ELR (cell line): ENCODE data around the gene CBLB.
A peak's percentile ranks its signal among the peaks of the same experiment; 100 is the strongest.

Source experiments
- DNase-seq: peaks from one replicate; pipeline ENCODE4 v3.0.0-alpha.2; 2015; ENCODE audit warnings: low read depth

Gene CBLB

DNA sequence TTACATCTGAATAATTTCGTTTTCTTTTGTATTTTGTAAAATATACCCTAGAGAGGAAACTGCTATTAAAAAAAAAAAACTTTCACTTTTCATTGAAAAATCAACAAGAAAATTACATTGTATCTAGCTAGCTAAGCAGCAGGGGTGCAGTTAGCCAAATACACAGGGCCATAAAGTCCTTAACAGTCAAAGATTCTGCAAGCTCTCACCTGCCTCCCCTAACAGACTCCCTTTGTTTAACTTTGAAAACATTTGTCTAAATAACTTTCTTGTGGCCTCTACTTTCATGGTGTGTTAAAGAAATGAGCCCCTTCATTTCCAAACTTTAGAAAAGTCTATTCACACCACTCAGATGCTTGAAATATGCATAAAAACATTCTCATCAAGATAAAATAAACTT is 23.3 kb downstream of the CBLB start:
- DNase-seq, result no peak

DNA sequence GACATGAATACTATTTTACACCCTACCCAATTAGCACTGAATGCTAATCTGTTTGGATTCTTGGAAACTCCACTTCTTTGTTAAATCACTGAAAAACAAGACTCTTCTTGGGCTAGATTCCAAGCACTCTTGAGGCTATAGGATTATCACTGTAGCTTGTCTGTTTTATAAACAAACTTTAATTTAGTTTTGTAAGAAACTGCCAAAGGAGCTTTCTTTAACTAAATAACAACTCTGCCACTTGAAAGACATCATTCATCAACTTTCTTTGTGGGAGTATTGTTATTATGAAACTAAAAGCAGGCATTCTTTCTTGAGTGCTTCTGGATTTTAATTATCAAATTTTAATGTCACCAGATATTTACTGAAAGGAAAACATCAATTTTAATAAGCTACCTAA is 24.1 kb downstream of the CBLB start:
- DNase-seq, result no peak

DNA sequence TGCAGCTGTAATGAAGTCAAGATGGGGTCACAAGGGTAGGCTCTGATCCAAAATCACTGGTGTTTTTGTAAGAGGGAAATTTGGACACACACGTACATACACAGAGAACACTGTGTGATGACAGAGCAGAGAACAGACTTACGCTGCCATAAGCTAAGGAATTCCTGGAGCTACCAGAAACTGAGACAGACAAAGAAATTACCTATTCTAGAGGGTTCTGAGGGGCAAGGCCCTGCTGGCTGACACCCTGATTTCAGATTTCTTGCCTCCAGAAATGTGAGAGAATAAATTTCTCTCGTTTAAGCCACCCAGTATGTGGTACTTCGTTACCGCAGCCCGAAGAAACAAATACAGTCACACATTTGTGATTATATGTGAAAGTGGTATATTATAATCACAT is 24.8 kb downstream of the CBLB start:
- DNase-seq, result no peak

DNA sequence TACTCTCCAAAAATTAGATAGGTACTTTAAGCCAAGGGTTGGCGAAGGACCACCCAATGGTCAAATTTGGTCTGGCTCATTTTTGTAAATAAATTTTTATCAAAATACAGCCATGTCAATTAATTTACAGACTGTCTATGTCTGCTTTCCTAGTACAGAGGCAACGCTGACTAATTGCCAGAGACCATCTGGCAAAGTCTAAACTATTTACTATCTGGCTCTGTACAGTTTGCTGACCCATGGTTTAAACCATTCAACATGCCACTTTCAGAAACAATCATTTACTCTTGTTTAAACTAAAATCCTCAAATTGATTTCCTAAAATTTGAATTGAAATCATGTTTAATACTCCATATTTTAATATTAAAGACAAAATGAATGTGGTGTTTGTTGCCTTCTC is 25.9 kb downstream of the CBLB start:
- DNase-seq, result no peak

DNA sequence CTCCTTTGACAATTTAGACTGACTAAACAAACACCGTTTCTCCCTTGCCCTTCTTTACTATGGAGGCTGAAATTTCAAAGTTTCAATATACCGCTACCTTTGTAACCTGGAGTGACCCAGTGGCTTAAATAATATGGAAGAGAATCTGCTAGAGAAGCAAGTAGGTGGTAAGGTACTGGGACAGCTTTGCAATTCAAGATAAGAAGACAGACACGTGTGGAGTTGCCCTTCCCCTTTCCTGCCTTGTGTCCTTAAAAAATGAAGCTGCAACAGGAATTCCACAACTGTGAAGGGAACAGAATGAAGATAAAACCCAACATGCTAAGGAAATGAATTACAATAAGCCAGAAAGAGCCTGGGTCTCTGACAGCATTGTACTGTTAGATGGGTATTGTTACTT is 26.4 kb downstream of the CBLB start:
- DNase-seq, result no peak

DNA sequence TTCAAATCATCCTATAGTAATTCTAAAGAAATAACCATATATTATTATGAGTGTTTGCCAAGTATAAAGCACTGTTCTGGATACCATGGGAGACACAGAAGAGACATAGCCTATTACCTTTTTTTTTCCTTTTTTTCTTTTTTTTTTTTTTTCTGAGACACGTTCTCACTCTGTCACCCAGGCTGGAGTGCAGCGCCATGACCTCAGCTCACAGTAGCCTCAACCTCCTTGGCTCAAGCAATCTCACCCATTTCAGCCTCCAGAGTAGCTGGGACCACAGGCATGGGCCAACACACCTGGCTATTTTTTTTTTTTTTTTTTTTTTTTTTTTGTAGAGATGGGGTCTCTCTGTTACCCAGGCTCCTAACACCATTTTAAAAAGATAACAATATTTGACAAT is 30.9 kb downstream of the CBLB start:
- DNase-seq, result no peak

DNA sequence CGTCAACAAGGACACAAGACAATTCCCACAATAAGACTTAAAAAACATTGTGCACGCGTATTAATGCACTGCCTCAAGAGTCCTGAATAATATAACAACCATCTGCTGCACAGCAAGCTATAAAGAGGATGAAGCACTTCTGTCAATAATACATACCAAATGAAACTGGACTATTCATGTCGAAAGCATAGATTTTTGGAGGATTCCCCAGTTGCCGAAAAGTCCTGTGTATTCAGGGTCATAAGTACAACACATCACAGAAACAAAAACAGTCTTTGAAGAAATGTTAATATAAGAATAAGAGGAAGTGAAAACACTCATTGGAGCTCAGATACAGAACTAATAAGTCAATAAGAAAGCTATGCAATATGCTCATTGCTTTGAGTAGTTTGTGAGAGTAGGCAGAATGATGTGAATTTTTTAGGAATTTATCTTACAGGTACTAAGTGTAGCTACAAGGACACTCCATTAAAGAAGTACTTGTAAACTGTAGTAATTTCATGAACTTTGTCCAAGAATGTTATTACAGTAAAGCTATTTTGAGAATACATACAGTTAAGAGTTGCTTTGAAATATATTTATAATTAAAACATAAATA is 31.6 kb downstream of the CBLB start:
- no peak for DNase-seq

DNA sequence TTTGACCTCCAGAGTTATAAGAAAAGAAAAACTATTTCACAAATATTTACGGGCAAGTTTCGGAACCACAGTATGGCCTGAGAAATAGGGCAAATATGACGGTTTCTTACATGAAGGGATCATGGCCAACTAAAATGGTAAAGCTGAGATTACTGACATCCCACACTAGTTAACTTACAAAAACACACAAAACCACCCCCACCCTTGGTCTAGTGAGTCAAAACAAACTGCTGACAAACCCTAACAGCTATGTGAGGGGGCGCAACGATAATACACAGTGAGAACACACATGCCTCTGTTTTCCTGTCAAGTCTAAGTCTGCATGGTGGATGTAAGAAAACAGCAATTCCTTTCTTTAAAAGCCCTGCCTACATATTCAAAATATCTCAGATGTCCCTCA is 32.3 kb downstream of the CBLB start:
- DNase-seq, result peak; percentile 64

DNA sequence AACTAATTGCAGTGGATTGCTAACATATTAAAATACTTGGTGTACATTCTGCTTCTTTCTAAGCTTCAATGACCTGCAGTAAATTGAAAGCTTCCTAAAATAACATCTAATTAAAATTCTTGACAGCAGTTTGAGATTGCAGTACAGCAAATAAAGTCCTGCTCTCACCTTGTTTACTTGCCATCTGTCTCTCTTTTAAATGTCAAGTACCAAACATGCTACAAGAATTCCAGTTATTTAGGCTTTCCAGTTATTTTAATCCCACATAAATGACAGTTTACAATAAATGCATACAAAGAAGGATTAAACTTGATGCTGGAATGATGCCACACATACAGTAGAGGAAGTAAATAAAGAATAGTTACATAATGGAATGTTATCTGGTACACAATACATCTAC is 33.2 kb downstream of the CBLB start:
- no peak for DNase-seq

DNA sequence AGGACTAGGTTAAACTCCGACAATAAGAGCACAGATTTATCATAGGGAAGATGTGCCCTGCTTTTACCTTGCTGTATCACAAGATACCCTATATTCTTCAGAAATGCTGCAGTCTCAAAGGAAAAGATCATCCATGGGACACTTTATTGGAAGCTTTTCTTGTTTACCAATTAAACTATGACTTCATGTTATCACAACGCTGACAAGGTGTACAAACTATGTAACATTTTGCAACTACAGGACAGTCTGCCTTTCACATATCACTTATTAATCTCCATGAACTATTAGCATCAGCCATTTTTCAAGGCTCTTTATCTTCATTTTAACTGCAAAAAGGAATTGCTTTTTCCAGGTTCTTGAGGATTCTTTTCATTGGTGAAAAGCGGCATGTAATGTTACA is 34.0 kb downstream of the CBLB start:
- DNase-seq, result no peak

DNA sequence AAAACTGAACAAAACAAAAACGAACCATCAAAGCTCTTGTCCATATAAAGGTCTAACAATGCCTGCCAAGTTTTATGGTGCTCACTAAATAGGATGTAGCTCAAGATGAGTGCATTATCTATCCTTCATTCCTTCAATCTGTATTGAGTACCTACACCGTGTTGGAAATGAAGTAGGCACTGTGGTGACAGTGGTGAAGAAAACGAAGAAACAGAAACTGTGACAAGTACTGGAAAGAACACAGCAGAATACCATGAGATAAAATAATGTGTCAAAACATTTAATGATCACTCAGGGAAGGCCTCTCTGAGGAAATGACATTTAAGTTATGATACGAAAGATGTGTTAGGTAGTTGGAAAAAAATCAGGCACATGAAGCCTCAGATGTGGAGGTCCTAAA is 36.2 kb downstream of the CBLB start:
- no peak for DNase-seq

DNA sequence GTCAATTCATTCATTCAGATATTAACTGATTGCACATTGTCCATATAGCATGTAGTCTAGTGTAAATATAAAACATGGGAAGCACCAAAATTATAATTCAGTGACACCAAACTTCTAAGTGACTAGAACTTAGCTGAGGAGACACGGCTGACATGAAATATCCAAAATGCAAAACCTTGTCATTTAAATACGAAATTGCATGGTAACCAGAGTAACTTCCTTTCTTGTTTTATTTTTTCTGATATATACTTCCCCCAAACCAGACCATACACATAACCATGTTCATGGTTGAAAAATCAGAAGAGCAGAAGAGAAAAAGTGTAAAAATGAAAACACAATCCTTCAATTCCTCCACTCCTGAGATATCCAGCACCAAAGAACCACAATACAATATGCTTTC is 38.0 kb downstream of the CBLB start:
- DNase-seq, result no peak

DNA sequence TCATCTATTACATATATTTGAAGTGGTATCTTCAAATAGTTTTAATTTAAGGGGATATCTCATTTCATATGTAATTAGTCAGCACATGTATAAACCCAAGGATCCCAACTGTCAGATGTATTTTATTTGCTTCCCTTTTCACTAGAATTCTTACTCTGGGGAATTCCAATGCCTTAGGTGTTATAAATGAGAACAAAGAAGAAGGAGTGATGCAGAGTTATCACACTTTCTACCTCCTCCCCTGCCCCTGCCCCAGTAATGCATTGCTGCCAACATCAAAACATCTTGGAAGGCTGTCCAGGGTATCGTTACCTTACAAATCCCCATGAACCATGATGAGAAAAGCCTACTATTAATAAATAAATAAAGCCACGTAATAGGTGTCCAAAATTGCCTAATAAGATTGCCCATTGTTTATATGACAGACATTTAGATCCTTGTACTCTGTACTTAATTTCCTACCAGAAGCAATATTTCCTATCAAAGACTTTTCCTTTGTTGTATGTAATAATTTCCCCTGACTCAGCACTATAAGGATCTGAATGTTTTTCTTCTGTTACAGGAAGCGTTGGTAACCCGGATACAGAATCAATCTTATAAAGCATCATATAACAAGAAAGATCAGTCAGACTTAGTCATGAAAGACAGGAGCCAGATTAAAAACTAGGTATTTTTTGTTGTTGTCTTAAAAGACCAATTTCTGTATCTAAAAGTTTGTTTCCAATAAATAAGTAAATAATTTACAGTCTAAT is 38.8 kb downstream of the CBLB start:
- DNase-seq, result peak; percentile 43

DNA sequence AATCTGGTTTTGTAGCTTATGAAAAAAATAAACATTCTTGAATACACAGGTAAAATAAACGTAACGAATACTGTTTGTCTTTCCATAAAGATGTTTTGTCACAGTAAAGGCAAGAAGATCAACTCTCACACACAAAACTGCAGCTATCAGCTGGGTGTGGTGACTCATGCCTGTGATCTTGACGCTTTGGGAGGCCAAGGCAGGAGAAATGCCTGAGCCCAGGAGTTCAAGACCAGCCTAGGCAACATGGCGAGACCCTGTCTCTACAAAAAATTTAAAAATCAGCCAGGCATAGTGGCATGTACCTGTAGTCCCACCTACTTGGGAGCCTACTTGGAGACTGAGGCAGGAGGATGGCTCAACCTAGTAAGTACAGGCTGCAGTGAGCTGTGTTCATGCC is 39.6 kb downstream of the CBLB start:
- no peak for DNase-seq

DNA sequence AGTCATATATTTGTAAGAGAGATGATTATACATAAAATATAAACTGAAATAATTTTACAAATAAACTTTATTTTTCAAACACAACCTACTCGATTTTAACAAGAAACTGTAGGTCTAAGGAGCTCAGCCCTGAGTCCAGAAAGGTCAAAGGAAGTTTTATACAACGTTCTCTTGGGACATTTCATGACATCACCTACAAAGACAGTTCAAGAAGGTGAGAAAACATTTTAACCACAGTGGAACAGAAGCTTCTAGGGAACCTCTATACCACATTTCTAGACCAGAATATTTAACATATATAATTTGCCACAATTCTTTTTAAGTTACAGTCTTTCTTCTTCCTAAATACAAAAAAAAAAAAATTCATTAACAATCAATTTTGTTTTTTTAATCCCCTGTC is 40.1 kb downstream of the CBLB start:
- DNase-seq, result no peak

DNA sequence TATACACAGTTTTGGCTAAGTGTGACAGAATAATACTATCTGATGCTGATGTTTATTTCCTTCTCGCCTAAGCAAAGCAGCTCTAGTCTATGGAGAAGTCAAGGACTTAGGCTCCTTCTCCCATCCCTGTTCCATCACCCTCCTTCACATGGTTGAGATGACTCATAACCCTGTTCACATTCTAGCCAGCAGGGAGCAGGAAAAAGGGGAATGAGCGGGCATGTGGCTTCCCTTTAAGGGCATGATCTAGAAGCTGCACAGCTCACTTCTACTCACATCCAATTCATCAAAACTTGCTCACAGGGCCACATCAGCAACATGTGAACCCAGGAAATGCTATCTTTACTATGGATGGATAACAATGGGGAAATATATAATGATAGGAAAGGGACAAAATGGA is 40.9 kb downstream of the CBLB start:
- peak; percentile 93 for DNase-seq

DNA sequence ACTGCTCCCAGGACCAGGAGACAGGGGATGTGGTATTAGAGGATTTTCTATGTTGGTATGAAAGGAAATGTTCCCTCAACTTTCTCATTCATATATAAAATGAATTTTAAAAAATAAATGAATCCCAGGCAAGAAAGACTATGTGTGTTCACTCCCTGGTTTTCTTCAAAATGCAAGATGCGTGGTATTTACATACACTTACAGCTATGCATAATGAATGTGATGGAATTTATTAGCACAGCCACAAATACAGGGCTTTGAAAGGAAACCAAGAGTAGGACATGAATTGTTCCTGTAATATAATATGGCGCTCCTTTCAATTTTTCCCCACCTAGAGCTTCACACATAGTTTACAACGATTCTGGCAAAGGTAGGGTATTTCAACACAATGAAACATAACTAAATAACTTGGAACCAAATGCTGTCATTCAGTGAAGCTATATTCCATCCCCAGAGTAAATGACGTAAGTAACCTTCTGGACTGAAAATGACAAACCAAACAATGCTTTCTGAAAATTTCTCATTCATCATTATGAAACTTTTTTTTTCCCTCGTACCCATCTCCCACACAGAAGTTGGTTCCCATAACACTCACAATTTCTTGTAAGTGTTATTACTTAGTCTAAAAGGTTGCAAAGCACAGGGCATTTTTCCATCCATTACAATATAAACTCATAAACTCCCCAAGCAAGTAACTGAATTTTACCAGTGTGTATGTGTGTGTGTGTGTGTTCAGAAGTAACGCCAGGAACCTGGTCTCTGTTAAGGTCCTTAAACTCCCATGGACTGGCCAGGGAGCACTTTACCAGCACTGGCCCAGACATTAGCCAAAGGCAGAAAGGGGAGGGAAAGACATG is 41.8 kb downstream of the CBLB start:
- no peak for DNase-seq

DNA sequence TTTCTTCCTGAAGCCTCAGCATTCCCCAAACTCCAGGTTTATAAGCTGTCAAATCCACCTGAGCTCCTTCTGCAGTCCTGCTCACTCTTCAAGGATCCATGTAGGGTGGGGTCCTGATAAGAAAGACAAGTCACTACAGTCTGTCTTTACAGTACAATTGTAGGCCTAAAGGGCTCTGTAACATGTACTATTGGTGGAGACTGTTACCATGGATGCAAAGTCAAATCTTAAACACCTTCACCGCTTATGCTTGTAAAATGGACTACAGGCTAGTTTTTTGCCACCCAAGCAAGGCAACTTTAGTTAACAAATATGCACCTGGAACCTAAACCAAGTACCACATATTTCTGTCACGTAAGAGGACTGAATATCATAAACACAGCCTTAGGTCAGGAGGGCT is 44.7 kb downstream of the CBLB start:
- DNase-seq, result no peak

DNA sequence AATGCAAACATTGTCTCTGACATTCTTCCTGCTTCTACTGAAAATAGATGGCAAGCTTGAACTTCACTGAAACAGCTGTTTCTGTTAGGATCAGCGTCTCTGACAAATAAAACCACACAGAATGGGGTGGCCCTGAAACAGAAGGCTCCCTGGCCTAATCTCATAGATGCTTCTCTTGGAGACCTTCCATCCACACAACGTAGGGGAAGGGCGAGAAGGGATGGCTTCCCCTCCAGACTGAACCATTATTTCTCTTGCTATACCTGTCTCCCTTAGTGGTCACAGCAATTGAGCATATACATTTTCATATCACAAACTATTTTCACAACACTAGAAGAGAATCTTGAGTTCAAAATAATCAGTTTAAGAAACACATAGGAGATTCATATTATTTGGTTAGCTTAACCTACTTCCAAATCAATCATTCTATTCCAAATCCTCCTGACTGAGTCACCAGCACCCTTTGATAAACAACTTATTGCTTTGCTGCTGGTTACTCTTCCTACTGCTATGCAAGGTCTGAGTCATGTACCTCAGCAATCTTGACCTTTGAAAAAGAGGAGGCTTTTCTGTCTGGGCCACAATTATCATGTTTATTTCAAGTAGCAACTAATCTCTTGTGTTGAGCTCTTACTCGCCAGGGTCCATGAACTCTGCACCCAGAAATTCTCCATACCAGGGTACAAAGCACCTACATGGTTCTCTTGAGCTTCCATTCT is 45.5 kb downstream of the CBLB start:
- DNase-seq, result peak; percentile 95

DNA sequence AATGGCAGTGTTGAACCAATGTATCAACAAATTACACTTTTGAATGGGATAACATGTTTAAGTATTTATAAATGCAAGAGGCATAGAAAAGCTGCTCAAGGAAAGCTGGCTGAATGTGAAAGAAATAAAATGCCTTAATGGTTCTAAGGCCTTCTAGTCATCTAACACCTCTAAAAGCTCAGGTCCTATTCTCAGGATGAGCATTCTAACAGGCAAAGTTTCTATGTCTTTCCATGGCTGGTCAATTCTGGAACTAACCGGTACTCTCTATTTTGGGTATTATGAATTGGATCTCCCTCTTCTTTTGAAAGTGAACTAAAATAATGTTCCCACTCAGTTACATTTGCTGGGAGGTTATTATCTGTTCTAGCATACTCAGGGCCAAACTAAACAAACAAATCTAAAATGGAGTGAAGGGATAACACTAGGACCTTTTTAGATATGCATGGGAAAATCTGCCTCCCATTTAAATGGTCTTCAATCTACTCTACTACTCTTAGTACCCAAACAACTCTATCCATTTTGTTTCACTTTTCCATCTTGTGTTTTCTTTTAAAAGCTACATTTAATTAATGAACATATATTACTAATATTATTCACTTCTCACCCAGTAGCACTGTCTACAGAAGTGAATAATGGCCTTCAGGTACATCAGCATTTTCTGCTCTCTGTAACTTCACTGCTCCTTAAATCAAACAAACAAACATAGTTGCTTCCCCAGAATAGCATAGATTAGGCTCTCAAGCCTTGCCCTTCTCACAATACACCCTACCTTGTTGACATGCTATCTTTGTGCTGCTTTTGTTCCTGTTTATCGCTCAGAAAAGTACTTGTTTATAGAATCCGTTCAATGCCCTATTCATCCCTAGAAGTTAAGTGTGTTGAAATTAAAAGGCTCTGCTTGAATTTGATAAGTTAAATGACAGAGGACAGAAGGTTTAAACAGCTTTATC is 46.4 kb downstream of the CBLB start:
- DNase-seq, result no peak

DNA sequence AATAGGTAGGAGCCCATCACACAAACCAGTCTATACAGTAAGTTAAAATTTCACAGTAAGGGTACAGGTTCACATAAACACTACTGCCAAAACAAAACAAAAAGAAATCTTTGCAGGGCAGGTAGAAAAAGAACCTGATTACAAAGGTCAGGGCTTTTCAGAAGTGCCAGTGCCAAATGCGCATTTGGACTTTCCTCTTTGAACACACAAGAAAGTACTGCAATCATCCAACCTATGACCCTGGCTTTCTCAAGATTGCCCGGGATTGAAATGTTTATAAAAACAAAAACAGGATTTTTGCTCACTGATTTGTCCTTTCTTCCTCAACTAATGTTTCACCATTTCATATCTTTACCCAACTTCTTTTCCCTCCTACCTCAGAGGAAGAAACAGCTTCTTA is 47.4 kb downstream of the CBLB start:
- DNase-seq, result no peak
